Nephron progenitor cell (in vitro differentiated cells): Measurements from ENCODE around the gene GARIN5B.
"Not testable (repeated sequence)": the region's sequence is repeated elsewhere in the genome, so short reads cannot be mapped to it uniquely, and the experiment has no call there.

Source experiments
- DNase-seq: peaks from one replicate; pipeline ENCODE4 v3.0.0; 2021
- H3K27ac Mint-ChIP-seq: 2 replicates; pipeline ENCODE4 v1.8.0; 2021; ENCODE audit warnings: mild to moderate bottlenecking, moderate library complexity, mixed read lengths
- H3K27me3 Mint-ChIP-seq: 2 replicates; pipeline ENCODE4 v1.8.0; 2021; ENCODE audit warnings: mild to moderate bottlenecking, low read depth, mixed read lengths; ENCODE audit not compliant: poor library complexity
- H3K36me3 Mint-ChIP-seq: 2 replicates; pipeline ENCODE4 v1.8.0; 2021; ENCODE audit warnings: low read depth, mixed read lengths
- H3K4me1 Mint-ChIP-seq: 2 replicates; pipeline ENCODE4 v1.8.0; 2021; ENCODE audit warnings: mixed read lengths
- H3K4me3 Mint-ChIP-seq: 2 replicates; pipeline ENCODE4 v1.8.0; 2021; ENCODE audit warnings: mild to moderate bottlenecking, moderate library complexity, mixed read lengths
- H3K9me3 Mint-ChIP-seq: 2 replicates; pipeline ENCODE4 v1.8.0; 2021; ENCODE audit warnings: mild to moderate bottlenecking, moderate library complexity, mixed read lengths
- CTCF ChIP-seq: fragments of 200-600 bp; sonication (generic); IDR thresholded peaks from 2 replicates; pipeline ENCODE4 v1.5.0; 2021; ENCODE audit warnings: antibody characterized with exemption

Gene GARIN5B

GRCh38 chr19:55406826-55407549 is 43.9 kb upstream of the GARIN5B start:
- H3K4me3 Mint-ChIP-seq, result peak overlapping the region; percentile 90
- peaks cover 32% of the 10 kb centered on the region for H3K9me3 Mint-ChIP-seq
- TF ChIP-seq CTCF, result no peak
- H3K36me3 Mint-ChIP-seq, result peaks cover 57% of the 10 kb centered on the region
- H3K27me3 Mint-ChIP-seq, result peaks cover 21% of the 10 kb centered on the region
- H3K4me1 Mint-ChIP-seq, result peaks cover 35% of the 10 kb centered on the region
- DNase-seq, result no peak
- H3K27ac Mint-ChIP-seq, result peak overlapping the region; percentile 95

- Mint-ChIP-seq H3K36me3 (peaks cover 60% of the 10 kb centered on the region), H3K27me3 (peaks cover 16% of the 10 kb centered on the region), H3K27ac (peak overlapping the region; percentile 95), H3K9me3 (peaks cover 30% of the 10 kb centered on the region), H3K4me1 (peaks cover 38% of the 10 kb centered on the region), H3K4me3 (peak overlapping the region; percentile 90)
- DNase-seq, result no peak
- TF ChIP-seq CTCF, result no peak
Observed at GRCh38 chr19:55406091-55406825, 43.2 kb upstream of the GARIN5B start.

- Mint-ChIP-seq H3K27me3 (peaks cover 16% of the 10 kb centered on the region), H3K36me3 (peaks cover 62% of the 10 kb centered on the region), H3K4me1 (peaks cover 41% of the 10 kb centered on the region), H3K4me3 (peak overlapping the region; percentile 90), H3K27ac (peak overlapping the region; percentile 95), H3K9me3 (peaks cover 25% of the 10 kb centered on the region)
- no peak for TF ChIP-seq CTCF
- DNase-seq, result no peak
Observed at GRCh38 chr19:55405638-55406037, 42.6 kb upstream of the GARIN5B start.

DNA sequence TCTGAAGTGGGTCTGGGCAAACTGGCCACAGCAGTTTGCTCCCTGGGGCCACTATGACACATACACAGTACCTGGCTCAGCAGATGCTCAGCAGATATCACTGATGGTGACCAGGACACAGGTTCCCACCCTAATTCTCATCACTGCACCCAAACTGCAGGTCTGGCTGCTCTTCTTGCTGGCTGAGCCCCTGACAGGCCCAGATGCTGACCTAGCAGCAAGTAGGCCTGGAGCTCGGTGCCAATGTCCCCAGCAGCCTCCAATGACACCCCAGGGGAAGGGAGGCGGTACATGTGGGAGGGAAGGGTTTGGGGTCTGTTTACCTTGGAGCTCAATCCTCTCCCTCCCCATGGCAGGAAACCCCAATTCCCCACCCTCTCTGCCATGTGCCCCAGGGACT is 39.4 kb upstream of the GARIN5B start:
- H3K9me3 Mint-ChIP-seq, result no peaks in the 10 kb centered on the region
- peak overlapping the region; percentile 80 for H3K27ac Mint-ChIP-seq
- DNase-seq, result no peak
- peaks cover 45% of the 10 kb centered on the region for H3K4me1 Mint-ChIP-seq
- H3K36me3 Mint-ChIP-seq, result peaks cover 57% of the 10 kb centered on the region
- H3K27me3 Mint-ChIP-seq, result peaks cover 6% of the 10 kb centered on the region
- no peak overlapping the region for H3K4me3 Mint-ChIP-seq
- TF ChIP-seq CTCF, result no peak

DNA sequence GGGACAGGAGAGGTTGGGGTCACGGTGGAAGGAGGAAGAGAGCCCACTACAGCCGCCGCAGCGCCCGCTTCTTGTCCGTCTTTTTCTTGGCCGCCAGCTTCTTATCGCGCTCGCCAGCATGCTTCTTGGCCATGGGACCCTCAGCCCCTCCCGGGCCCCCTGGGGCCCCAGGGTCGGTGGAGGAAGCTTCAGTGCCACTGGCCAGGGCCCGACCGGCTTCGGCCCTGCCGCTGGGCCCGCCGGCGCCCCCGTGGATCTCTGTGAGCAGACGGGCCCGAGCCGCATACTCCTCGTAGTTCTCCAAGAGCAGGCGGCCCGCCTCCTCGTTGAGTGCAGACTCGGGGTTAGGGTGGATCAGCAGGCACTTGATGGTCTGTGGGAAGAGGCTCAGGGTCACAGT is 38.3 kb upstream of the GARIN5B start:
- Mint-ChIP-seq H3K4me1 (peaks cover 37% of the 10 kb centered on the region), H3K36me3 (peaks cover 57% of the 10 kb centered on the region), H3K27ac (peak overlapping the region; percentile 80)
- H3K9me3 Mint-ChIP-seq, H3K4me3 Mint-ChIP-seq, H3K27me3 Mint-ChIP-seq, DNase-seq: not testable (repeated sequence)

DNA sequence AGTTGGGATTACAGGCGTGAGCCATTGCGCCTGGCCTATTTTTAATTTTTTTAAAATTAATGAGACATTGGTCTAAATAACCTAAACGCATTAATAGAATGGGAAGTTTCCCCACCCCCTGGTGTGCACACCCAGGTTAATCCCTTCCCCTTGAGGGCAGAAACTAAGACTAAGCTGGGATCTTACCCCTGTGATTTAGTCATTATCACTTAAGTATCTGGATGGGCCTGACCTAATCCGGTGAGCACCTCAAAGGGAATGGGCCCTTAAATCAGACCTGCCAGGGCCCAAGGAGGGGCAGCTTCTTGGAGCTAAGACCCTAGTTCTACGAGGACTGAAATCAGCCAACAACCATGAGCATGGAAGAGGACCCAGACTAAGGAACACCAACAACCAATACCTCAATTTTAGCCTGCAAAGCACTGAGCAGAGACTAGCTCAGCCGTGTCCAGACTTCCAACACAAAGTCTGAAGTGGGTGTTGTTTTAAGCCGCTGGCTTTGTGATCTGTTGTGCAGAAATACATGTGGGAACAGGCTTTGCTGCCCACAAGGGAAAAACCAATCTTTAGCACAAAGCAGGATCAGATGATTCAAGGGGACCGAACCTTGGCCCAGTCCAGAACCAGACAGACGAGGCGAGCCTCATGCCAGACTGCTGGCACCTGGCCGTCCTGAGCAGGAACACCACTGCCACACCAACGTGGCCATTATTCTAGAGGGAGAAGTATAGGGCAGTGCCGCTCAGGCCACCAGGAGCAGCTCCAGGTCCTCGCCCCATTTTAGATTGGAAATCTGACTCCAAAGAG is 37.4 kb upstream of the GARIN5B start:
- no peak for DNase-seq
- H3K27me3 Mint-ChIP-seq, result peaks cover 6% of the 10 kb centered on the region
- H3K27ac Mint-ChIP-seq, result peak overlapping the region; percentile 93
- H3K9me3 Mint-ChIP-seq, result no peaks in the 10 kb centered on the region
- peaks cover 48% of the 10 kb centered on the region for H3K36me3 Mint-ChIP-seq
- H3K4me3 Mint-ChIP-seq, result peak overlapping the region; percentile 15
- peaks cover 28% of the 10 kb centered on the region for H3K4me1 Mint-ChIP-seq
- no peak for TF ChIP-seq CTCF
